ENCODE data around the gene AFDN. TPM values are rescaled to one million over a fixed set of nuclear protein-coding genes. Genes with fewer than 3 reads are reported as not detected.
"Not testable (repeated sequence)": the region's sequence is repeated elsewhere in the genome, so short reads cannot be mapped to it uniquely, and the experiment has no call there.

Gene AFDN
- total RNA-seq, 1 donor from 2014 or later, result 552 TPM

- DNase-seq, result no peak
- peaks cover 11% of the 10 kb centered on the region for H3K9me3 Mint-ChIP-seq (ENCODE audit: unreplicated experiment)
Observed at GRCh38 chr6:167974640-167975344, 148.1 kb downstream of the AFDN start.

GRCh38 chr6:167975458-167975857 is 148.7 kb downstream of the AFDN start:
- DNase-seq, result no peak
- H3K4me1 Mint-ChIP-seq (ENCODE audit: low read depth, unreplicated experiment), result peaks cover 23% of the 10 kb centered on the region
- H3K36me3 Mint-ChIP-seq (ENCODE audit: unreplicated experiment), result no peaks in the 10 kb centered on the region
- no peak overlapping the region for H3K4me3 Mint-ChIP-seq (ENCODE audit: unreplicated experiment)
- no peak for TF ChIP-seq CTCF (IDR thresholded peaks at IDR 0.05; ENCODE audit: partially characterized antibody, unreplicated experiment)
- peaks cover 11% of the 10 kb centered on the region for H3K9me3 Mint-ChIP-seq (ENCODE audit: unreplicated experiment)
- no peak overlapping the region for H3K27ac Mint-ChIP-seq (ENCODE audit: unreplicated experiment)
- H3K27me3 Mint-ChIP-seq (ENCODE audit: unreplicated experiment), result peaks cover 12% of the 10 kb centered on the region

More at GRCh38 chr6:167974640-167975344, 148.1 kb downstream of the AFDN start:
- Mint-ChIP-seq H3K4me3 (ENCODE audit: unreplicated experiment) (no peak overlapping the region), H3K27me3 (ENCODE audit: unreplicated experiment) (peaks cover 12% of the 10 kb centered on the region), H3K4me1 (ENCODE audit: low read depth, unreplicated experiment) (peaks cover 23% of the 10 kb centered on the region), H3K27ac (ENCODE audit: unreplicated experiment) (peak overlapping the region; percentile 20), H3K36me3 (ENCODE audit: unreplicated experiment) (no peaks in the 10 kb centered on the region)
- TF ChIP-seq CTCF (IDR thresholded peaks at IDR 0.05; ENCODE audit: partially characterized antibody, unreplicated experiment), result no peak

- peaks cover 12% of the 10 kb centered on the region for H3K27me3 Mint-ChIP-seq (ENCODE audit: unreplicated experiment)
- H3K9me3 Mint-ChIP-seq (ENCODE audit: unreplicated experiment), result peaks cover 11% of the 10 kb centered on the region
- peaks cover 23% of the 10 kb centered on the region for H3K4me1 Mint-ChIP-seq (ENCODE audit: low read depth, unreplicated experiment)
- DNase-seq; H3K36me3 Mint-ChIP-seq (ENCODE audit: unreplicated experiment); H3K27ac Mint-ChIP-seq (ENCODE audit: unreplicated experiment); H3K4me3 Mint-ChIP-seq (ENCODE audit: unreplicated experiment): not testable (repeated sequence)
Observed at GRCh38 chr6:167976116-167976657, 149.5 kb downstream of the AFDN start.

GRCh38 chr6:167976708-167977107 is 150.0 kb downstream of the AFDN start:
- no peak overlapping the region for H3K4me3 Mint-ChIP-seq (ENCODE audit: unreplicated experiment)
- peaks cover 6% of the 10 kb centered on the region for H3K36me3 Mint-ChIP-seq (ENCODE audit: unreplicated experiment)
- no peak for TF ChIP-seq CTCF (IDR thresholded peaks at IDR 0.05; ENCODE audit: partially characterized antibody, unreplicated experiment)
- peaks cover 23% of the 10 kb centered on the region for H3K4me1 Mint-ChIP-seq (ENCODE audit: low read depth, unreplicated experiment)
- no peak for DNase-seq
- peaks cover 12% of the 10 kb centered on the region for H3K27me3 Mint-ChIP-seq (ENCODE audit: unreplicated experiment)
- no peak overlapping the region for H3K27ac Mint-ChIP-seq (ENCODE audit: unreplicated experiment)
- peaks cover 11% of the 10 kb centered on the region for H3K9me3 Mint-ChIP-seq (ENCODE audit: unreplicated experiment)

- Mint-ChIP-seq H3K4me1 (ENCODE audit: low read depth, unreplicated experiment) (peaks cover 13% of the 10 kb centered on the region), H3K27ac (ENCODE audit: unreplicated experiment) (no peak overlapping the region), H3K36me3 (ENCODE audit: unreplicated experiment) (peaks cover 10% of the 10 kb centered on the region), H3K9me3 (ENCODE audit: unreplicated experiment) (peaks cover 9% of the 10 kb centered on the region), H3K4me3 (ENCODE audit: unreplicated experiment) (no peak overlapping the region), H3K27me3 (ENCODE audit: unreplicated experiment) (peaks cover 9% of the 10 kb centered on the region)
- TF ChIP-seq CTCF (IDR thresholded peaks at IDR 0.05; ENCODE audit: partially characterized antibody, unreplicated experiment), result no peak
- DNase-seq, result no peak
Observed at GRCh38 chr6:167977717-167978467, 151.2 kb downstream of the AFDN start.
